Retinal pigment epithelial cell (primary cell): ENCODE data around the gene NET1.
A peak's percentile ranks its signal among the peaks of the same experiment; 100 is the strongest.

Experiments used
- DNase-seq: peaks from one replicate; pipeline ENCODE4 v3.0.0-alpha.2; 2010; ENCODE audit warnings: low read depth
- H3K4me3 ChIP-seq: 2 replicates; pipeline ENCODE4 v1.5.1; 2011; ENCODE audit warnings: mild to moderate bottlenecking, low read length, control low read depth, moderate library complexity
- TF ChIP-seq, protein P1 (sequence below): conservative IDR thresholded peaks from 2 replicates; pipeline ENCODE4 v1.5.1; 2011; ENCODE audit warnings: low read depth, low read length, control low read depth, inconsistent platforms

The NET1 gene

DNA sequence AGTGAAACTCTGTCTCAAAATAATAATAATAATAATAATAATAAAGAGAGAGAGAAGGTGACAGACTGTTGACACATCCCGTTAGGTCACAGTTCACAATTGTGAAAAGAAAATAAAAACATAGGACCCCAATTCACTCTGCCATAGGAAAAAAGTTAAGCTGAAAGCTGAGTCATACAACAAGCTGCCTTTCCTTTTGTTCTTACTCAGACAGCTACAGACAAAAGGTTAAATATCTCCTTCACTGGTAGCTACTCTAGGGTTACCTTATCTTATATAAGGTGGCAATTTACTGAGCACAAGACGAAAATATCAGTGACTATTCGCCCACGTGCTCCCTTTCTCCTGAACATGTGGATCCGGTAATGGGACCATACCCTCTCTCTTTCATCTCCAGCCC lies 25.2 kb upstream of the NET1 start:
- no peak for DNase-seq
- TF ChIP-seq, protein P1, sequence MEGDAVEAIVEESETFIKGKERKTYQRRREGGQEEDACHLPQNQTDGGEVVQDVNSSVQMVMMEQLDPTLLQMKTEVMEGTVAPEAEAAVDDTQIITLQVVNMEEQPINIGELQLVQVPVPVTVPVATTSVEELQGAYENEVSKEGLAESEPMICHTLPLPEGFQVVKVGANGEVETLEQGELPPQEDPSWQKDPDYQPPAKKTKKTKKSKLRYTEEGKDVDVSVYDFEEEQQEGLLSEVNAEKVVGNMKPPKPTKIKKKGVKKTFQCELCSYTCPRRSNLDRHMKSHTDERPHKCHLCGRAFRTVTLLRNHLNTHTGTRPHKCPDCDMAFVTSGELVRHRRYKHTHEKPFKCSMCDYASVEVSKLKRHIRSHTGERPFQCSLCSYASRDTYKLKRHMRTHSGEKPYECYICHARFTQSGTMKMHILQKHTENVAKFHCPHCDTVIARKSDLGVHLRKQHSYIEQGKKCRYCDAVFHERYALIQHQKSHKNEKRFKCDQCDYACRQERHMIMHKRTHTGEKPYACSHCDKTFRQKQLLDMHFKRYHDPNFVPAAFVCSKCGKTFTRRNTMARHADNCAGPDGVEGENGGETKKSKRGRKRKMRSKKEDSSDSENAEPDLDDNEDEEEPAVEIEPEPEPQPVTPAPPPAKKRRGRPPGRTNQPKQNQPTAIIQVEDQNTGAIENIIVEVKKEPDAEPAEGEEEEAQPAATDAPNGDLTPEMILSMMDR, result no peak

DNA sequence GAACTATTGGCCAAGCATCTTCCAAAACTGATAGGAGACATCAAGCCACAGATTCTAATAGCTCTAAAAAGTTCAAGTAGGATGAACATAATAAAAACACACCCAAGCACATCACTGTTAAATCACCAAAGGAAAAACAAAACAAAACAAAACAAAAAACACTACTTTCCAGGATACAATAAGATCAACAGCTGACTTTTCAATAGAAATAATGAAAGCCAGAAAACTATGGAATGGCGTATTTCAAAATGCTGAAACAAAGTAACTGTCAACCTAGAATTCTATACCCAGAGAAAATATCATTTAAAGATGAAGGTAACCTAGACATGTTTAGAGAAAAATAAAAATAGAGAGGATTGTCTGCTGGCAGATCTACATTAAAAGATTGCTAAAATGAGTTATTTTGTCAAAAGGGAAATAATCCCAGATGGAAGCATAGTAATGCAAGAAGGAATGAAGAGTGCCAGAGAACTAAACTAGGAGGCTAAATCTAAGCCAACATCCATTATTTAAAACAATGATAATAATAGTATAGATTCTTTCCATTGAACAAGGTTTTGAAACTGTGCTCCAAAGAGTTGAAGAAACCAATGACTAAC lies 21.7 kb upstream of the NET1 start:
- TF ChIP-seq, protein P1, result no peak
- no peak overlapping the region for H3K4me3 ChIP-seq
- DNase-seq, result no peak

More for the DNA sequence above, 25.2 kb upstream of the NET1 start:
- no peak overlapping the region for H3K4me3 ChIP-seq

DNA sequence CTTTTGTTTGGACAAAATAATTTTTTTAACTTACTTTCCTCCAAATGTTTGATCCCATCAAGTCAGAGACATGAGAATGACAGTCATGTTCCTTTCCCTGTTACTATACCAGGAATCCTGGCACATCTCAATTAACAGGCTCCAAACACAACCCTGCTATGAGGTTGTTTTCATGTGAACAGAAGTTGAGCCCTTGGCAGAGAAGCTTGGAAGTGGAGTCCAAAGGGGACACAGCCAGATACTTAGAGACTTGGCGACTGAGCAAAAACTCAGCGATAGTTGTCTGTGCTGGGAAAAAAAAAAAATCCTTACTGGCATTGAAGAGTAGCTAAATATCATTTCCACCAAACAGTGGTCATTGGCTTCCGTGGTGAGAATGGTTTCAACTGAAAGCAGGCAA lies 20.6 kb upstream of the NET1 start:
- TF ChIP-seq, protein P1, result no peak
- H3K4me3 ChIP-seq, result no peak overlapping the region
- no peak for DNase-seq

DNA sequence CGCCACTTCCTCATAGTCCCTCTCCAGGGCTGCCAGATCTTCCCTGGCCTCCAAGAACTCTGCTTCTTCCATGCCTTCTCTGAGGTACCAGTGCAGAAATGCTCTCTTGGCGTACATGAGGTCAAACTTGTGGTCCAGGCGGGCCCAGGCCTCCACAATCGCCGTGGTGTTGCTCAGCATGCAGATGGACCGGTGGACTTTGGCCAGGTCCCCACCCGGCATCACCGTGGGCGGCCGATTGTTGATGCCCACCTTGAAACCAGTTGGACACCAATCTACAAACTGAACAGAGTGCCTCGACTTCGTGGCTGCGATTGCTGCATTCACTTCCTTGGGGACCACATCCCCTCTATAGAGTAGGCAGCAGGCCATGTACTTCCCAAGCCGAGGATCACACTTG lies 18.8 kb upstream of the NET1 start:
- TF ChIP-seq, protein P1, result no peak
- no peak for DNase-seq
- H3K4me3 ChIP-seq, result no peak overlapping the region

DNA sequence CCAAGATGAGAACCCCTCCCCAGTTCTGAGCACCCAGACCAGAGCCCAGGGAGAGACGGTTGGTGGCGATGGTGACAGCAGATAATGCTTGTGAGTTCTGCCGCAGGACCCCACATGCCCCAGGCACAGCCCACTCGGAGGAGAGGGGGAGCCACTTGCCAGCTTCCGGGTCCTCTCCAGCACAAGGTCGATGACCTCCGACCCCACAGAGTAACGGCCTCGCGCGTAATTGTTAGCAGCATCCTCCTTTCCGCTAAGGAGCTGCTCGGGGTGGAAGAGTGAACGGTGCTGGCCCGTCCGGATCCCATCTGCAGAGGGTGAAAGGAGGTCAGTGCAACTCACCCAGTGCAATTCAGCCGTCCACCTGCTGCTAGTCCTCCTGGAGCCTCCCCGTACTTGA lies 17.2 kb upstream of the NET1 start:
- no peak for DNase-seq
- TF ChIP-seq, protein P1, result no peak
- H3K4me3 ChIP-seq, result no peak overlapping the region

DNA sequence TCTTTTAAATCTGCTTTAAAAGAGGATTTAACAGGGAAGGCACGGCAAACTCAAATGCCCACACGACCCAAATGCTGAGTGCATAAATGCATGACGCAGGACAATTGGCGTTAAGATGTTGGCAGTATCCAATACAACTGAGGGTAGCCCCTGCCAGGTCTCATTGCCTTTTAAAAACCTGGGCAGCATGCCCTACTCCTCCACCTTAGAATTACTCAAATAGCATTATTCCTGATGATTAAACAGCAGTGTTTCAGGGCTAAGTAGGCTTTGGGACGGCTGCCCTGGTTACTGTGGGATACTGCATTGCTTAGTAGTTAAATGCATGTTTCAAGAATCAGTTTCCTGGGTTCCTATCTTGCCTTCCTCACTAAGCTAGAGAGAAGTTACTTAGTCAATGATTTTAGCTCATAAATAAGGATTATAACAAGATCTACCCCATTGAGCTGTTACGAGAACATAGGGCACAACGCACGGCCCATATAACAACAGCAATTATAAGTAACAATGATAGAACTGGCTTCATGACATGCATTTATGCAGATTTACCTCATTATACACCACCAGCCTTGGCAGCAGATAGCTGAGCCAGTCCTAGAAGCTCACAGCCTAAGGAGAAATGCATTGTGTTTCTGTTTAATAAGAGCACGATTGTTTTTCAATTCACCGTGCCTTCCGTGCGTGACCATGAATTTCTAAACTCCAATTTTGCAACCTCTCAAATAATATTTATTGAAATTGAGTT lies 15.6 kb upstream of the NET1 start:
- TF ChIP-seq, protein P1, result no peak
- H3K4me3 ChIP-seq, result no peak overlapping the region
- peak; percentile 74 for DNase-seq

DNA sequence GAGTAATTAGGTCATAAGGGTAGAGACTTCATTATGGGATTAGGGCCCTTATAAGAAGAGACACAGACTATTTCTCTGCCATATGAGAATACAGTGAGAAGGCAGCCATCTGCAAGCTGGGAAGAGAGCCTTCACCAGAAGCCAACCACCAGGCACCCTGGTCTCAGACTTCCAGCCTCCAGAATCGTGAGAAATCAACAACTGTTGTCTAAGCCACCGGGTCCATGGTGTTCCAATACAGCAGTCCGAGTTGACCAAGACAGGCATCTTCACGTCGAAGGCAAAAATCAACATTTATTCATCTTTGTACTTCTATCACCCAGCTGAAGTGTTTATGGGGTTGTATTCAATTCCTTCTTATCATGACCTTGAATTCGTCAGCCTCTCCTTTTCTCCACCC lies 13.0 kb upstream of the NET1 start:
- no peak for DNase-seq
- H3K4me3 ChIP-seq, result no peak overlapping the region
- TF ChIP-seq, protein P1, result no peak
